ENCODE measurements around the gene SHE. TPM values are rescaled to one million over a fixed set of nuclear protein-coding genes. Genes with fewer than 3 reads are reported as not detected.
"Not testable (repeated sequence)": the region's sequence is repeated elsewhere in the genome, so short reads cannot be mapped to it uniquely, and the experiment has no call there.

SHE gene
- total and polyA plus RNA-seq, 9 donors: 4.3 to 20.5 (median 9.0) TPM

- no peak for DNase-seq
- H3K27me3 ChIP-seq: no peaks in the 10 kb centered on the region
- TF ChIP-seq CTCF (IDR thresholded peaks at IDR 0.05) (no peak), EP300 (IDR thresholded peaks at IDR 0.05) (no peak), POLR2A (IDR thresholded peaks at IDR 0.05) (no peak)
- intact Hi-C loops (cut with DNase I): no loop called here
- H3K36me3 ChIP-seq: no peaks in the 10 kb centered on the region
- no peak overlapping the region for H3K27ac ChIP-seq
- H3K4me3 ChIP-seq: no peak overlapping the region
- no peaks in the 10 kb centered on the region for H3K4me1 ChIP-seq (ENCODE audit: insufficient read depth)
- no peaks in the 10 kb centered on the region for H3K9me3 ChIP-seq
- 64 to 75% (median 72%) methylated on average over 4 of the region's 4 CpGs for WGBS, 3 donors
Measured at GRCh38 chr1:154492115-154492514, 10.1 kb downstream of the SHE start.

GRCh38 chr1:154490317-154490716, 11.9 kb downstream of the SHE start:
- Histone ChIP-seq H3K4me1 (ENCODE audit: insufficient read depth) (no peaks in the 10 kb centered on the region), H3K4me3 (no peak overlapping the region), H3K9me3 (no peaks in the 10 kb centered on the region), H3K36me3 (no peaks in the 10 kb centered on the region), H3K27ac (no peak overlapping the region), H3K27me3 (no peaks in the 10 kb centered on the region)
- no peak for DNase-seq
- 63 to 74% (median 71%) methylated on average over 1 of the region's 1 CpG for WGBS, 3 donors
- intact Hi-C loops (cut with DNase I): no loop called here
- no peak for TF ChIP-seq EP300 (IDR thresholded peaks at IDR 0.05)
- TF ChIP-seq POLR2A (IDR thresholded peaks at IDR 0.05): no peak
- TF ChIP-seq CTCF (IDR thresholded peaks at IDR 0.05): no peak

GRCh38 chr1:154489695-154490274, 12.4 kb downstream of the SHE start:
- Histone ChIP-seq H3K9me3 (no peaks in the 10 kb centered on the region), H3K27me3 (no peaks in the 10 kb centered on the region), H3K36me3 (no peaks in the 10 kb centered on the region), H3K4me1 (ENCODE audit: insufficient read depth) (no peaks in the 10 kb centered on the region), H3K27ac (no peak overlapping the region), H3K4me3 (no peak overlapping the region)
- WGBS, 3 donors: 51 to 60% (median 60%) methylated on average over 5 of the region's 5 CpGs
- no peak for DNase-seq
- intact Hi-C loops (cut with DNase I): loop anchor here in 2 of 4 donors (5.0 to 10.0 kb wide), 3 partner anchors 53 to 585 kb away; partner anchors contain the start of gene EFNA3 (in 1 of the 2)
- TF ChIP-seq POLR2A (IDR thresholded peaks at IDR 0.05) (no peak), CTCF (IDR thresholded peaks at IDR 0.05) (no peak), EP300 (IDR thresholded peaks at IDR 0.05) (no peak)

- no peaks in the 10 kb centered on the region for H3K36me3 ChIP-seq
- WGBS, 3 donors: 54 to 65% (median 58%) methylated on average over 20 of the region's 20 CpGs
- DNase-seq: no peak
- no peaks in the 10 kb centered on the region for H3K4me1 ChIP-seq (ENCODE audit: insufficient read depth)
- no peak for TF ChIP-seq CTCF (IDR thresholded peaks at IDR 0.05)
- TF ChIP-seq EP300 (IDR thresholded peaks at IDR 0.05): no peak
- no peak for TF ChIP-seq POLR2A (IDR thresholded peaks at IDR 0.05)
- H3K4me3 ChIP-seq: no peak overlapping the region
- H3K9me3 ChIP-seq: no peaks in the 10 kb centered on the region
- H3K27me3 ChIP-seq: no peaks in the 10 kb centered on the region
- no peak overlapping the region for H3K27ac ChIP-seq
- intact Hi-C loops (cut with DNase I): loop anchor here in 2 of 4 donors (5.0 to 10.0 kb wide), 3 partner anchors 53 to 586 kb away; partner anchors contain the start of gene EFNA3 (in 1 of the 2)
Measured at GRCh38 chr1:154488922-154489321, 13.3 kb downstream of the SHE start.

GRCh38 chr1:154486756-154487155, 15.5 kb downstream of the SHE start:
- not testable (repeated sequence) for H3K27ac ChIP-seq; DNase-seq; H3K36me3 ChIP-seq; H3K4me3 ChIP-seq; H3K27me3 ChIP-seq; H3K9me3 ChIP-seq; H3K4me1 ChIP-seq (ENCODE audit: insufficient read depth)
- intact Hi-C loops (cut with DNase I): loop anchor here in 2 of 4 donors (5.0 to 10.0 kb wide), 3 partner anchors 56 to 588 kb away; partner anchors contain the start of gene EFNA3 (in 1 of the 2)
- 73 to 84% (median 74%) methylated on average over 5 of the region's 5 CpGs for WGBS, 3 donors
